Embryonic facial prominence (tissue), 1 donor: ENCODE measurements around the gene SETD2.
"Not testable (repeated sequence)": the region's sequence is repeated elsewhere in the genome, so short reads cannot be mapped to it uniquely, and the experiment has no call there.

Experiments
- DNase-seq: peaks from one replicate; pipeline ENCODE4 v3.0.0-alpha.2; 2016; ENCODE audit errors: extremely low spot score

The SETD2 gene

DNA sequence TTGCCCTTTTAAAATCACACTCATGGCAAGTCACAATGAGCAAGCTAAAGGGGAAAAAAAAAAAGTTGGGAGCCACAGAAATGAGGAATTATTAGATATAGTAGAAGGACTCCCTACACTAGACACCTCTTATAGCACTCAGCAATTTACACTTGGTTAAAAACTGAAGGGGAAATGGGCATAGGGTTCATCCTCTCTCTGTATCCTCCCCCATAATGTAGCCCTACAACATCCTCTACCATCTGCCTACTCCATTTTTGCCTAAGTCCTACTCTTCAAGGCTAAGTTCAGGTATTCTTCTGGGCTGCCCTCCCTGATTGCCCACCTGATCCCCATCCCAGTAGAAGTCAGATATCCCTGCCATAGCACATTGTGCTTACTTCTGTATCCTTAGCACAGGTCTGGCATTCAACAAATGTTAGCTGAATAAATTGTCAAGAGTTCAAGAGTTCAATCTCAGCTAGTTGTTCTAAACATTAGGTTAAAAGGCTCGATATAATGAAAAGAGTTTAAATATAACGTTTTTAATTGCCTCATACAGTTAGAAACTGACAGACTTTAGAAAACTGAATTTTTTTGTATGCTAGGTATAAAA is 14.5 kb downstream of the SETD2 start:
- DNase-seq = no peak

DNA sequence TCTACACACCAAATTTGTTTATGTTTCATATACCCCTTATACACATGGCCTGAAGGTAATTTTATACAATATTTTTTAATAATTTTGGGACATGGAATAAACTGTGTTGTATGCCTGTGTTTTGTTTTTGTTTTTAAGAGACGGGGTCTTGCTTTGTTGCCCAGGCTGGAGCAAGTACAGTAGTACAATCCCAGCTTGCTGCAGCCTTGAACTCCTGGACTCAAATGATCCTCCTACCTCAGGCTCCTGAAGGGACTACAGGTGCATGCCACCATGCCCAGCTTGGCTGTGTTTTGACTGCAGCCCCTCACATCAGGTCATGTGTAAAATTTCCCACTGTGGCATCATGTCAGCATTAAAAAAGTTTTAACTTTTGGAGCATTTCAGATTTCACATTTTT is 18.6 kb downstream of the SETD2 start:
- DNase-seq = no peak

DNA sequence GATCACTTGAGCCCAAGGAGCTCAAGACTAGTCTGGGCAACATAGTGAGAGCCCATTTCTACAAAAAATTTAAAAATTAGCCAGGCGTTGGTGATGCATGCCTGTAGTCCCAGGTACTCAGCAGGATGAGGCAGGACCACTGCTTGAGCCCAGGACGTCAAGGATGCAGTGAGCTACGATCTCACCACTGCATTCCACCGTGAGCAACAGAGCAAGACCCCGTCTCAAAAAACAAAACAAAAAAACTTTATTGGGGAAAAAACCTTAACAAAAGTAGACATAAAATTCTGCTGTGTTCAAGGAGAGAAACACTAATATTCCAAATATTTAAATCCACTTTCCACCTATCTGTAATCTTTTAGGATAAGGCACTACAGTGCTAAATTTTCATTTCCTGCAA is 20.8 kb downstream of the SETD2 start:
- DNase-seq = no peak

DNA sequence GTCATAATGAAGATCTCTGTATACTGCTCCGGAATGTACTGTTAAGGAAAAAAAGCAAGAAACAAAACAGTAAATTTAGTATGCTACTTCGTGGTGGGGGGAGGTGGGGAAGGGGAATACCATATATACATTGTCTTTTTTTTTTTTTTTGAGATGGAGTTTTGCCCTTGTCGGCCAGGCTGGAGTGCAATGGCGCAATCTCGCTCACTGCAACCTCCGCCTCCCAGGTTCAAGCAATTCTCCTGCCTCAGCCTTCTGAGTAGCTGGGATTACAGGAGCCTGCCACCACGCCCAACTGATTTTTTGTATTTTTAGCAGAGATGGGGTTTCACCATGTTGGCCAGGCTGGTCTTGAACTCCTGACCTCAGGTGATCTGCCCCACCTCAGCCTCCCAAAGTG is 21.4 kb downstream of the SETD2 start:
- DNase-seq = not testable (repeated sequence)

DNA sequence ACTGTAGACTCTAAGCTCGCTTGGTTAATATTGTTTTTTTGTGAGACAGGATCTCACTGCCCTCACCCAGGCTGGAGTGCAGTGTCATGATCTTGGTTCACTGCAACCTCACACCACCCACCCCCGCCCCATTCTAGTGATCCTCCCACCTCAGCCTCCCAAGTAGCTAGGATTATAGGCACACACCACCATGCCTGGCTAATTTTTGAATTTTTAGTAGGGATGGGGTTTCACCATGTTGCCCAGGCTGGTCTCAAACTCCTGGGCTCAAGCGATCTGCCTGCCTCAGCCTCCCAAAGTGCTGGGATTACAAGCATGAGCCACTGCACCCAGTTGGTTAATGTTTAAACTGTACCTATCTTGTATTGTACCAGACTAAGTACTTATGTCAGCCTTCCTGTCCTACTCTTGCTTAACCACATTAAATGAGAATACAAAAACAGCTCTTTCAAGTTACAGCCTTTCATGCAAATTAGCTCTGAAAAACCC is 22.9 kb downstream of the SETD2 start:
- not testable (repeated sequence) for DNase-seq

DNA sequence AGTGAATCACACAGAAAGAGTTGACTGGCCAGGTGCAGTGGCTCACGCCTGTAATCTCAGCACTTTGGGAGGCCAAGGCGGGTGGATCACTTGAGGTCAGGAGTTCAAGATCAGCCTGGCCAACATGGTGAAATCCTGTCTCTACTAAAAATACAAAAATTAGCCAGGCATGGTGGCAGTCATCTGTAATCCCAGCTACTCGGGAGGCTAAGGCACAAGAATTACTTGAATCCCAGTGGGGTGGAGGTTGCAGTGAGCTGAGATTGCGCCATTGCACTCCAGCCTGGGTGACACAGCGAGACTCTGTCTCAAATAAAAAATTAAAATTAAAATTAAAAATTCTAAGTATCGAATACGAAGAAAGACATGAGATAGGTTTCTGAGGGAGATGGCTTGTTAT is 23.4 kb downstream of the SETD2 start:
- DNase-seq = not testable (repeated sequence)

DNA sequence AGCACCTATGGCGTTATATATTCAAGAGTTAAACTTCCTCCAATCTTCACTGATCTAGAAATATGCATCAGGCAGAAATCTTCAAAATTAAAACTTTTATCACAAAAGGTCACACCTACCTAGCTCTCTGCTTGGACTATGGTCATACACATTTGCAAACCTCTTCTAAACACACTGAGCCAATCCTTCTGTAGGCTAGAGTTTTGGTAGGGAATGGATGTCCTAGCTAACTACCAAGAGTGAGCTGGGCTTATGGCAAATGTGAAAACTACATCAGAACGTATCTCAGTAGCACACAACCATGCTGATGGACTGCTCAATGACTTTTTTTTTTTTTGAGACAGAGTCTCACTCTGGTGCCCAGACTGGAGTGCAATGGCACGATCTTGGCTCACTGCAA is 29.6 kb downstream of the SETD2 start:
- DNase-seq = no peak

DNA sequence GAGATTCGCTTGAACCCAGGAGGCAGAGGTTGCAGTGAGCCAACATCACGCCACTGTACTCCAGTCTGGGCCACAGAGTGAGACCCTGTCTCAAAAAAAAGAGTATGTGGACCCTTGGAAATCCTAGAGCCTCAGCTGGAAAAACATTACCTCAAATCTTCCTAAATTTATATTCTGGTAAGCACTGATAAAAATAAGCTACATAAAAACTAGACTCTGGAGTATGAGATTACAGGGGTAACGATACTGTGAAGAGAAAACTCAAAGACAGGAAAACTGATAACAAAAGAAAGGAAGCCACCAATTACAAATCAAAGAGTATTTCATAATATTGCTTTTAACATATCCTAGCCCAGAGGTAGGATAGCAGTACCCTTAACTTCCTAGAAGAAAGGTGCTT is 30.3 kb downstream of the SETD2 start:
- no peak for DNase-seq

DNA sequence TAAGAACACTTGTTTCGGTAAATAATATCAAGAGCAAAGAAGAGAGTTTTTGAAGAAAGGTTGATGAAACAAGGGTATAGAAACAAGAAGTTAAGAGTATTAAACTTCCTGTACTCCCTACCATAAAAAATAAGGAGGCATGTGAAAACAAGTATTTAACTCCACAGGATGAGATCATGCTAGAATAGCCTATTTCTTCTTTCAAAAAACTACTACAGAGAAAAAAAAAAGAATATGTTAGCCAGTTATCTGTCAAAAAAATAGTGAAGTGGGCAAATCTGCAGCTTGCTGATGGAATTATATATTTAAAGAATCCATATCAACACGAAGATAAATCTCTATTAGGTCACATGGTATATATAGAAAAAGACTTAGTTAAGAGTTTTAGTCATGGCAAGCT is 33.4 kb downstream of the SETD2 start:
- DNase-seq = no peak

DNA sequence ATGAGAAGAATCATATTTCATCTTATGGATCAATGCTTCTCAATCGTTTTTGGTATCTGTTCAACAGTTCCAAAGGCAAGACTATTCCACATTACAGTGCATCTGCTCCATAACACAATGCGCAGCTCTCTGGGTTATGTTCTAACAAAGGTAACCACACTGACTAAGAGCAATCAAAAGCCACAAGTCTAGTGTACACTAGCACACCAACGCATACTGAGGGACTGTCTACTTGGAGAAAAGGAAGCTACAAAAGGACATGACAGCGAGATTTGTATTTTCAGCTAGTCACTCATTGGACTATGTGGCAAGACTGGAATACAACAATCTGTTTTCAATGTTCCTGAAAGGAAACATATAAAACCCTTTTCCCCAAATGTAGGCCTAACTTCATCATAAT is 35.8 kb downstream of the SETD2 start:
- DNase-seq = no peak

DNA sequence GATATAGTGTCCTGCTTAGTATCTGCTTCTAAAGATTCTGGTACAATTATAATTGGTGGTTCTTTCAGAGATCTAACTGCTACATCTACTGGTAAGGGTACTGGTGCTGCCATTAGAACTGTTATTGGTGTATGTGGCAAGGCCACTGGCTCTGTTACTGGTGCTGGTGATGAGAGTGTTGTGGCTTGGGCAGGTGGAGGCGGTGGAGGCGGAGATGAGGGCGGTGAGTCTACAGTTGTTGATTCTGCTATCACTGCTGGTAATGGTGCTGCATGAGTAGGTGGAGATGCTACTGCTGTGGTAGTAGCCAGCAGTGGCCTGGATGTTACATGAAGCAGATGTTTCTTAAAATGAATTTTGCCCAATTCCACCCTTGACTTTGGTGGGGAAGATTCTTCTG is 40.1 kb downstream of the SETD2 start:
- no peak for DNase-seq

DNA sequence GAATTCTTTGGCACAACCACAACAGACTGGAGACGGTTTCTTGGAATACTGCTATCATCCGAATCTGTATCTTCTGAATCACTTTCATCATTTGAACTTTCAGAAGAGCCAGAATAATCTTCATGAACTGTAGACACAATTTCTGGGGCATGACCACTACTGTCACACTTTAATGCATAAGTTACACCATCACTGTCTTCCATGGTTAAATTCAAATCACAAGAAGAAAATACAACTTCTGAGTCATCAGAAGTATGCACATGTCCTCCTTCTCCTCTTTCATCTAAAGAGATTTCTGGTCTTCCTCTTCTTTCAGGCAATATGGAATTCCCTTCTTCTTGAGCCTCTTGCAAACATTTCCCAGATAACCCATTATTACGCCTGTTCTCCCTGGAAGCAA is 42.5 kb downstream of the SETD2 start:
- DNase-seq = no peak

DNA sequence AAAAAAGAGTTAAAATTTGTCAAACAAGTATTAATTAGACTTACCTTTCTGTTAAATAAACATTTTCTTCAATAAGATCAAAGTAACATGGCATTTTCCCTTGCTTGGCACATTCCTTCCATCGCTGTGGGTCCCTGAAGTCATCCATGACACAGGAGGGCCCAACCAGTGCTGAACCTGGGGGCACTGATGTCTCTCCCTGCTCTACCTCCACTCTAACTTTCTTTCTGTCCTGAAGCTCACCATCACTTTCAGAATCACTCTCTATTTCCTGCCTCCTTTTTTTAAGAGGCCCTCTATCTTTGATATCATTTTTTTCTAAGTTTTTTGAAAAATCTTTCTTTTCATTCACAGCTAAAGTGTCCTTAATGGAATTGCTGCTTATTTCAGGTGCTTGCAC is 43.8 kb downstream of the SETD2 start:
- DNase-seq = no peak

DNA sequence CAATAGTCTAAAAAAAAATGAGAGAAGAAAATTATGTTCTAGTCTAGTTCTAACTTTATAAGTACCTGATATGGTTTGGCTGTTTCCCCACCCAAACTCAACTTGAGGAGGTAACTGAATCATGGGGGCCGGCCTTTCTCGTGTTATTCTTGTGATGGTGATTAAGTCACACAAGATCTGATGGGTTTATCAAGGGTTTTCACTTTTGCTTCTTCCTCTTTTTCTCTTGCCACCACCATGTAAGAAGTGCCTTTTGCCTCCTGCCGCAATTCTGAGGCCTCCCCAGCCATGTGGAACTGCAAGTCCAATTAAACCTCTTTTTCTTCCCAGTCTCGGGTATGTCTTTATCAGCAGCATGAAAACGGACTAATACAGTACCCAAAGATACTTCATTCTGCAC is 44.5 kb downstream of the SETD2 start:
- not testable (repeated sequence) for DNase-seq

DNA sequence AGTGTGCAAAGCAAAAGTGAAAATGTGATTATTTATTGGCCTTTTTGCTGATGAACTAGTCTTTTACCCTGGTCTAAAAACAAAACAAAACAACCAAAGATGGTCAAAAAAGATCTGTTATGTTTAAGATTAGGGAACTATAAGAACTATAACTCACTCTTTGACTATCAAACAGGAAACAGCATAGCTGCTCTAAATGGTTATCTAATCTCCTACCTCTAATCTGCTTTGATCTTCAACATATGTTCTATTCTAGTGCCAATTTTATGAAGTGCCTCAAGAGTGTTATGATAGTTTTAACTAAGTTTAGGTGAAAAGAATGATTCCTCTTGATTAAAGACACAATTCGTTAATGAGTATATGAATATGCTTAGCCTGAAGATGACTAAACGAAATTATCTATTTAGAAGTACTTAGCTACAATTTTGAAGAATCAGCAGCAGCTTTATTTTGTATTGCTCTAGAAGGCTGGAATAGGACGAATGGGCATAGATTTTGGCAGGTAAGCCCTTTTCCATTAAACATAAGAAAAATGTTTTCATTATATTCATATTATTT is 46.0 kb downstream of the SETD2 start:
- no peak for DNase-seq

DNA sequence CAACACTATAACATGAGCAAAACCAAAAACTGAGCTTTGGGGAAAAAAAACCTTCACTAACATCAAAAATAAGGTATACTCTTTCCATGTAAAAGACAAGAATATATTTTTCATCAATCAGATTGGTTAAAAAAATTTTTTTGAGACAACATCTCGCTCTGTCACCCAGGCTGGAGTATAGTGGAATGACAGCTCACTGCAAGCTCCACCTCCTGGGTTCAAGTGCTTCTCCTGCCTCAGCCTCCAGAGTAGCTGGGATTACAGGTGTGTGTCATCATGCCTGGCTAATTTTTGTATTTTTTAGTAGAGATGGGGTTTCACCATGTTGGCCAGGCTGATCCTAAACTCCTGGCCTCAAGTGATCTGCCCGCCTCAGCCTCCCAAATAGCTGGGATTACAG is 48.4 kb downstream of the SETD2 start:
- DNase-seq = not testable (repeated sequence)

DNA sequence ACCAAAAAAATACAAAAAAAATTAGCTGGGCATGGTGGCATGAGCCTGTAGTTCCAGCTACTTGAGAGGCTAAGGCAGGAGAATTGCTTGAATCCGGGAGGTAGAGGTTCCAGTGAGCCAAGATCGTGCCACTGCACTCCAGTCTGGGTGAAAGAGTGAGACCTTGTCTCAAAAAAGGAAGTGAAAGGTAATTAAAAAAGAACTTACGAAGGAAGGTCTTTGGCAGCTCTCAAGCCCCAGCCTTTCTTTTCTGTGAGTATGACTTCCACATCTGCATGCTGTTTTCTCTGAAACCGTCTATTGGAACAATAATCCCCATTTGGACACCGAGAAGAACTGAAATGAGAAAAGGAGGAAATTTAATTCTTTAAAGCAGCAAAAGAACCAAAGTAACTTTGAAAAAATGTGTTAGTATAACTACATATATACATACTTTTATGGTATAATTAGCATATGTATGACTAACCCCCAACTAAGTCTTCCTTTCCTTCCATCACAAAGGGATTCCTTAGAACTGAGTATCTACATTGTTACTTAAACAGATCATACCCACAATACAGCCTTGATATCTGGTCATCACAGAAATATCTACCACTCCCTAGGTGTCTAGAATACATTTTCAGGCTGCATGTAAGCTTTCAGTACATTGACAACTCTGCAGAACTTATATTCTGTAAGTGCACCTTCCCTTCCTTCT is 50.1 kb downstream of the SETD2 start:
- DNase-seq = no peak

DNA sequence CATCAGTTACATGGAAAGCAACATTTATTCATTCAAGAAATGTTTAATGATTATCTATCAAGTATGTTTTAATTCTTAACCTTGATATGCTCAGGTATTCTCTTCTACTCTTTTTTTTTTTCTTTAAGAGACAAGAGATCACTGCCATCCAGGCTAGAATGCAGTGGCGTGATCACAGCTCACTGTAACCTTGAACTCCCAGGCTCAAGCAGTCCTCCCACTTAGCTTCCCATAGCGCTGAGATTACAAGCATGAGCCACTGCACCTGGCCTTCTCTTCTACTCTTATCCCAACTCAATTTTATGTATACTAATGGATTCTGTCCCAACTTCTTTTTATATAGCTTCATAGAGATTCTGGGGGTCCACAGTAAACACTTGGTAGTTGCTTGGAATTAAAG is 50.9 kb downstream of the SETD2 start:
- no peak for DNase-seq

DNA sequence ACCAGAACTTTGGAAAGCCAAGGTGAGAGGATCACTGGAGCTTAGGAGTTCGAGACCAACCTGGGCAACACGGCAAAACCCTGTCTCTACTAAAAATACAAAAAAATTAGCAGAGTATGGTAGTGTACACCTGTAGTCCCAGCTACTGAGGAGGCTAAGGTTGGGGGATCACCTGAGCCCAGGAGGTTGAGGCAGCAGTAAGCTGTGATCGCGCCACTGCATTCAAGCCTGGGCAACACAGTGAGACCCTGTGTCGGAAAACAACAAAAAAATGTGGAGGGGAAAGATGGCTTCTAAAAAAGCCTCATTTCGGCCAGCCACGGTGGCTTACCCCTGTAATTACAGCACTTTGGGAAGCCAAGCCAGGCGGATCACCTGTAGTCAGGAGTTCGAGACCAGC is 54.5 kb downstream of the SETD2 start:
- DNase-seq = no peak

DNA sequence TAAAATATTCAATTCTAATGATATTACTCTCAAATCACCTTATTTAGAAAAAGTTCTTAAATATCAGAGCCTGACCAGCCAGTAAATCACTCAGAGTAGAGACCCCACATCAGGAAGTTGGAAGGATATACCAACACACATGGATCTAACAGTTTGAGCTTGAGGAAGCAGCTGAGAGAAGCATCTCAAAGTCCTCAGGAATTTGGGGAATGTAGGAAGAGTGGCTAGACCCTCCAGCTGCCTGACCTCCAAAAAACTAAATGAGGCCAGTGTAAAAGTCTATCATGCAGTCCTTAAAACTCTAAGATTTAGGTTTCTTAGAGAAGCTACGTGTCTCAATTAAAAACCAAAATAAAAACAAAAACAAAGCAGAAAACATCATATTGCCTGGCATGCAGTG is 55.4 kb downstream of the SETD2 start:
- no peak for DNase-seq

DNA sequence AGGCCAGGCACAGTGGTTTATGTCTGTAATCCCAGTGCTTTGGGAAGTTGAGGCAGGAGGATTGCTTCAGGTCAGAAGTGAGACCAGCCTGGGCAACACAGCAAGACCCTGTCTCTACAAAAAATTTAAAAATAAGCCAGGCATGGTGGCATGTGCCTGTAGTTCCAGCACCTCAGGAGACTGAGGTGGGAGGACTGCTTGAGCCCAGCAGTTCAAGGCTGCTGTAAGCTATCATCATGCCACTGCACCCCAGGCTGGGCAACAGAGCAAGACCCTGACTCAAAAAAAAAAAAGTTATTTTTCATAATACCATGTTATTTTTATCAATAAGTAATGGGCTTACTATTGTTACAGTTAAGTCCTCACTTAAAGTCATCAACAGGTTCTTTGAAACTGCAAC is 59.7 kb downstream of the SETD2 start:
- DNase-seq = no peak

DNA sequence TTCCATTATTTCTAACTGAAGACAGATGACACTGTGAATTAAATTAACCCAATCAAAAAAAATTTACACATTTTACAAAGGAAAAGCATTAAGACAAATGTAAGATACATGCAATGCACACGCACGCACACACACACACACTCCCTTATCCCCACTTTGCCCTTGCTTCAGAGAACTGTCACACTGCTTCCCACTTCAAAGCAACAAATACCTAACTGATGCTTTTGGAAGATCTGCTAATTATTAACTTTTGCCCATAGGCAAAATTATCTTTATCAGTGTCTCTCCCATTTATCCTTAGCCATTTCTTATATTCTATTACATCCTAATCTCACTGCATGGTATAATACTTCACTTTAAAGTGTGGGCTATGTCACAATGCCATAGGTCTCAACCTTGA is 60.3 kb downstream of the SETD2 start:
- no peak for DNase-seq

DNA sequence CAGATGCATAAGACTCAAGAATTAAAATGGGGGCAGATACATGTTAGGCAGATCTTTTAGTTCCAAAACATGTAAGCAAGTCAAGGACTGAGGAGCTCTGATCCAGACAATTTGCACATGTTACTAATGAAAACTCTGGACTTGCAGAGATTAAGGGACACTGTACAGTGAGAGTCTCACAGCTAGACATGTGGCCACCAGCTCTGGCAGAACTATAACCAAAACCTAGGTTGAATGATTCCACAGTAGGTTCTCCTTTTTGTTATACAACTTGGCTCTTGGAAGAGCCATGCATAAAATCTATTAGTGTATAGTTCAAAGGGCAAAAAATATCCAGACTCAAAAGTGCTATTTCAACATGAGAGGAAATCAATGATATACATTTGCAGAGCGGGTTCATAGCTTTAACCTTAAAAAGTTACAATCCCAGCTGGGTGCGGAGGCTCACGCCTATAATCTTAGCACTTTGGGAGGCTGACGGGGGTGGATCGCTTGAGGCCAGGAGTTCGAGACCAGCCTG is 61.8 kb downstream of the SETD2 start:
- DNase-seq = no peak
